Astrocyte of the spinal cord (primary cell): ENCODE measurements around the gene DSCAM.
A peak's percentile ranks its signal among the peaks of the same experiment; 100 is the strongest.
"Not testable (repeated sequence)": the region's sequence is repeated elsewhere in the genome, so short reads cannot be mapped to it uniquely, and the experiment has no call there.

ENCODE experiments used
- DNase-seq: peaks from one replicate; pipeline ENCODE4 v3.0.0; 2011; ENCODE audit warnings: low read depth, low spot score
- H3K4me3 ChIP-seq: 2 replicates; pipeline ENCODE4 v1.5.1; 2011; ENCODE audit warnings: low read depth, mild to moderate bottlenecking, low read length, moderate library complexity
- in situ Hi-C: cut with HindIII; loops from 2 replicates; pipeline ENCODE4 v1.10.0; 2017; ENCODE audit warnings: low sequenced_read_pairs
- TF ChIP-seq, protein P1 (sequence below): IDR thresholded peaks from 2 replicates; pipeline ENCODE4 v1.5.1; 2012; ENCODE audit warnings: low read depth, mild to moderate bottlenecking, low read length, inconsistent platforms

DSCAM gene, protein sequence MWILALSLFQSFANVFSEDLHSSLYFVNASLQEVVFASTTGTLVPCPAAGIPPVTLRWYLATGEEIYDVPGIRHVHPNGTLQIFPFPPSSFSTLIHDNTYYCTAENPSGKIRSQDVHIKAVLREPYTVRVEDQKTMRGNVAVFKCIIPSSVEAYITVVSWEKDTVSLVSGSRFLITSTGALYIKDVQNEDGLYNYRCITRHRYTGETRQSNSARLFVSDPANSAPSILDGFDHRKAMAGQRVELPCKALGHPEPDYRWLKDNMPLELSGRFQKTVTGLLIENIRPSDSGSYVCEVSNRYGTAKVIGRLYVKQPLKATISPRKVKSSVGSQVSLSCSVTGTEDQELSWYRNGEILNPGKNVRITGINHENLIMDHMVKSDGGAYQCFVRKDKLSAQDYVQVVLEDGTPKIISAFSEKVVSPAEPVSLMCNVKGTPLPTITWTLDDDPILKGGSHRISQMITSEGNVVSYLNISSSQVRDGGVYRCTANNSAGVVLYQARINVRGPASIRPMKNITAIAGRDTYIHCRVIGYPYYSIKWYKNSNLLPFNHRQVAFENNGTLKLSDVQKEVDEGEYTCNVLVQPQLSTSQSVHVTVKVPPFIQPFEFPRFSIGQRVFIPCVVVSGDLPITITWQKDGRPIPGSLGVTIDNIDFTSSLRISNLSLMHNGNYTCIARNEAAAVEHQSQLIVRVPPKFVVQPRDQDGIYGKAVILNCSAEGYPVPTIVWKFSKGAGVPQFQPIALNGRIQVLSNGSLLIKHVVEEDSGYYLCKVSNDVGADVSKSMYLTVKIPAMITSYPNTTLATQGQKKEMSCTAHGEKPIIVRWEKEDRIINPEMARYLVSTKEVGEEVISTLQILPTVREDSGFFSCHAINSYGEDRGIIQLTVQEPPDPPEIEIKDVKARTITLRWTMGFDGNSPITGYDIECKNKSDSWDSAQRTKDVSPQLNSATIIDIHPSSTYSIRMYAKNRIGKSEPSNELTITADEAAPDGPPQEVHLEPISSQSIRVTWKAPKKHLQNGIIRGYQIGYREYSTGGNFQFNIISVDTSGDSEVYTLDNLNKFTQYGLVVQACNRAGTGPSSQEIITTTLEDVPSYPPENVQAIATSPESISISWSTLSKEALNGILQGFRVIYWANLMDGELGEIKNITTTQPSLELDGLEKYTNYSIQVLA (N-terminal part only)

DNA sequence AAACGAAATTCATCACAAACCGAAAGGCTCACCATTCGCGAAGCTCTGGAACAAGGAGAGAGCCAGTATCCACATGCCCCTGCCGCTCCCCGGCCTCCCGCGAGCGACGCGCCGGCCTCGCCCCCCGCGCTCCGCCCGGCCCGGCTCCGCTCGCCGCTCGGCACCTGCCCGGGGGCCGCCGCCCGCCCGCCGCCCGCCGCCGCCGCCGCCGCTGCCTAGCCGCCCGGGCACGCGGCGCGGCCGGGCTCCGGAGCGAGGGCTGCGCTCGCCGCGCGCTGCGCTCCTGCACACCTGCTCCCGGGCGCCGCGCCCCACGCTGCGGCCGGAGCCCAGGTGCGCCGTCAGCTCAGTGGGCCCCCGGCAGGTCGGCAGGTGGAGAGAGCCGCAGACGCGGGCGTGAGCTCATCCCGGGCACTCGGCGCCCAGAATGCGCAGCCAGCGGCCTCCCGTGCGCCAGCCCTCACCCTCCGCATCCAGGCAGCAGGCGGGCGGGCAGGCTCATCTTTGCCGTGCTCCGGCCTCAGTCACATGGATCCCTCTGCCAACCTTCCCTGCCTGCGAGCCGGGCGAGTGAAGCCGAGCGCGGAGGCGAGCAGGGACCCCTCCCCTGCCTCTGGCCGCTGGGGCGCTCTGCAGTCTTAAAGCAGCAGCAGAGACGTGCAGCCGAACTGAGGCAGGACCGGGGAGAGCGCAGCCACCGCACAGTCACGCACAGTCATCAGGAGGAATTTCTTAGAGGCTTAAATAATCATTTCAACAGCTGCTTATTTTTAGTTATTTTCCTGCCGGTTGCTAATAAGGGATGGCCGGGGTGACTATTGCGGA, at the start of gene DSCAM:
DSCAM (minus strand) TSS at position 572 of the 825 bp plus-strand sequence; CDS start at position 75, 497 bp downstream.
- H3K4me3 ChIP-seq = peak within 1 kb of the TSS; percentile 15
- in situ Hi-C loops = no loop called here
- TF ChIP-seq, protein P1, sequence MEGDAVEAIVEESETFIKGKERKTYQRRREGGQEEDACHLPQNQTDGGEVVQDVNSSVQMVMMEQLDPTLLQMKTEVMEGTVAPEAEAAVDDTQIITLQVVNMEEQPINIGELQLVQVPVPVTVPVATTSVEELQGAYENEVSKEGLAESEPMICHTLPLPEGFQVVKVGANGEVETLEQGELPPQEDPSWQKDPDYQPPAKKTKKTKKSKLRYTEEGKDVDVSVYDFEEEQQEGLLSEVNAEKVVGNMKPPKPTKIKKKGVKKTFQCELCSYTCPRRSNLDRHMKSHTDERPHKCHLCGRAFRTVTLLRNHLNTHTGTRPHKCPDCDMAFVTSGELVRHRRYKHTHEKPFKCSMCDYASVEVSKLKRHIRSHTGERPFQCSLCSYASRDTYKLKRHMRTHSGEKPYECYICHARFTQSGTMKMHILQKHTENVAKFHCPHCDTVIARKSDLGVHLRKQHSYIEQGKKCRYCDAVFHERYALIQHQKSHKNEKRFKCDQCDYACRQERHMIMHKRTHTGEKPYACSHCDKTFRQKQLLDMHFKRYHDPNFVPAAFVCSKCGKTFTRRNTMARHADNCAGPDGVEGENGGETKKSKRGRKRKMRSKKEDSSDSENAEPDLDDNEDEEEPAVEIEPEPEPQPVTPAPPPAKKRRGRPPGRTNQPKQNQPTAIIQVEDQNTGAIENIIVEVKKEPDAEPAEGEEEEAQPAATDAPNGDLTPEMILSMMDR = no peak
- DNase-seq = no peak

DNA sequence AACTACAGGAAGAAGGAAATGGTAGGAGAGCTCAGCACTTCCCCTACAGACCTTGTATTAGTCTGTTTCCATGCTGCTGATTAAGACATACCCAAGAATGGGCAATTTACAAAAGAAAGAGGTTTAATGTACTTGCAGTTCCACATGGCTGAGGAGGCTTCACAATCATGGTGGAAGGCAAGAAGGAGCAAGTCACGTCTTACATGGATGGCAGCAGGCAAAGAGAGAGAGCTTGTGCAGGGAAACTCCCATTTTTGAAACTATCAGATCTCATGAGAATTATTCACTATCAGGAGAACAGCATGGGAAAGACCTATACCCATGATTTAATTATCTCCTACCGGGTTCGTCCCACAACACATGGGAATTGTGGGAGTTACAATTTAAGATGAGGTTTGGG, 48.7 kb upstream of the DSCAM start:
- H3K4me3 ChIP-seq, DNase-seq, in situ Hi-C loops: not testable (repeated sequence)

DNA sequence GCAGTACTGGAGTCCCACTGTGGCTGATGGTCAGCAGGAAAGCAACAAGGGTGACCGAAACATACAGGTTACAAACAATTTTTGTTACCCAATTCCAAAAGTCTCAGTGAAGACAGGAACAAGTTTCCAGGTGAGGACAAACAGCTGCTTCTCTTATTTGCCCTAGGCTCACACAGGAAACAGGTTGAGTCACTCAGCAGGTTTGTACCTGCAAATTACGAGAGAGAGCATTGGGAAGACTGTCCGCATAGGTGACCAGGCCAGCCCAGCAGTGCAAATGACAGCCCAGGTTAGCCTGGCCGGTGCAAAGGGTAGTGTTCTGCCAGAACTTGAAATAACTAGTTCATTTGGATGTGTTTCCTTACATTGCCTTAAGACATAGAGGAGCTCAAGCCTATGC, 40.0 kb upstream of the DSCAM start:
- no peak overlapping the region for H3K4me3 ChIP-seq
- no peak for DNase-seq
- TF ChIP-seq, protein P1 = no peak
- in situ Hi-C loops = no loop called here

DNA sequence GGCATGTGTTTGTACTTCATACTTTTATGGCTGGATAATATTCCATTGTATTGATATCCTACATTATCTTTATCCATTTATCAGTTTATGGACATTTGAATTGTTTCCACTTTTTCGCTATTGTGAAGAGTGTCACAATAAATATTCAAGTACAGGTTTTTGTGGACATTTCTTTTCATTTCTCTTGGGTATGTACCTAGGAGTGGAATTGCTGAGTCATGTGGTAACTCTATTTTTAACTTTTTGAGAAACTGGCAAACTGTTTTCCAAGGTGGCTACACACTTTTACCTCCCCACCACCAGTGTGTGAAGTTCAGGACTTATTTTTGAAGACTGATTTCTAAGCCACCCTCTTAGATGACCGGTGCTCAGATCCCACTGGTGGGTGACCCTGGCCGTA, 39.0 kb upstream of the DSCAM start:
- DNase-seq = no peak
- H3K4me3 ChIP-seq = no peak overlapping the region
- in situ Hi-C loops = no loop called here
- TF ChIP-seq, protein P1 = no peak

DNA sequence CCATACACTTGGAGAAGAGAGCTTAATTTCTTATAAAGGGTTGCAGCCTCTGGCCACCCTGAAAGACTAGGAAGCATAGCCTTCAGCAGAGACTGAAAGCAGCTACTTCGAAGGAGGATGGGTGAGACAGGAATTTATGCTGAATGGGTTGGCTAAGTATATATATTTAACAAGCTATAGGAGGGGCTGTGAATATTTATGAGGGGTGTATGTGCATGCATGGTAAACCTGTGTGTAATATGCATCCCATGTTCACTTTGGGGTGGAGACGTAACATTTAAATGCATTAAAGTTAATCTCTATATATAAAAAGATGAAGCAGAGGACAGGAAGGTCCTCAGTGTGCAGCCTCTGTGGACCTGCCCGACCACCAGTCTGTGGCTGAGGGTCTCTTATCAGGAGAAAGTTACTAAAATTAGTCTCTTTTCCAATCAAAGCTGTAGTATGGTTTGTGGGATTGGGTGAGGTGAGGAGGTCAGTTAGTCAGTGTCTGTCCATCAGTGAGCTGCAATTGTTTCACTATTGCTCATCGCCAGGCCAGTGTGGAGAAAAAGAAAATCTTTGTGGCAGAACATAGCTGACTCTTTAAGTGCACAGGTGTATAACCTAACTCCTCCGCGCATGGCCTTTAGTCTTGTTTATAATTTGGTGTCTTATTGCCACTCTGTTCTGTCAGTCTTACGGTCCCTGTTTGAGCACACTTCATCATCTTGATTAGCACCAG, 35.4 kb upstream of the DSCAM start:
- TF ChIP-seq, protein P1 = no peak
- H3K4me3 ChIP-seq = no peak overlapping the region
- no peak for DNase-seq
- in situ Hi-C loops = no loop called here

DNA sequence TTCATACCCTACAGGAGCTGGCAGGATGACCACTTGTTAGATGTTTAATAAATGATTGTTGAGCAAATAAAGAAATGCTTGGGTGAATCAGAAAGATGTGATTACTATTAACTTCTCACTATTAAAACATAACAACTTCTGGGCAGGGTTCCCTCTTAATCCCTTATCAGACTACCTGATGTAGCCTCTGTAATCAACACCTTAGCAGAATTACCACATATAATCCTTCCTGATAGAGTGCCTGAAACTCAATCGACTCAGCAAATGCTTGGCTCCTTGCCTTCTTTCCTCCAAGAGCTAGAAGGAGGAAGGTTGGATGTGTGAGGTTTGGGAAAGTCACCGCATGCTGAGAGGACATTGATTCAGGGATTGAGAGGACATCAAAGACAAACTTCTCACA, 34.8 kb upstream of the DSCAM start:
- in situ Hi-C loops = no loop called here
- TF ChIP-seq, protein P1 = no peak
- no peak overlapping the region for H3K4me3 ChIP-seq
- DNase-seq = no peak
